KG1 (cell line): ENCODE measurements around the gene B4GALNT4.
"Not testable (repeated sequence)": the region's sequence is repeated elsewhere in the genome, so short reads cannot be mapped to it uniquely, and the experiment has no call there.

Source experiments
- DNase-seq: peaks from one replicate; lab custom pipeline; 2025; lab: John Stamatoyannopoulos, UW

B4GALNT4 gene

DNA sequence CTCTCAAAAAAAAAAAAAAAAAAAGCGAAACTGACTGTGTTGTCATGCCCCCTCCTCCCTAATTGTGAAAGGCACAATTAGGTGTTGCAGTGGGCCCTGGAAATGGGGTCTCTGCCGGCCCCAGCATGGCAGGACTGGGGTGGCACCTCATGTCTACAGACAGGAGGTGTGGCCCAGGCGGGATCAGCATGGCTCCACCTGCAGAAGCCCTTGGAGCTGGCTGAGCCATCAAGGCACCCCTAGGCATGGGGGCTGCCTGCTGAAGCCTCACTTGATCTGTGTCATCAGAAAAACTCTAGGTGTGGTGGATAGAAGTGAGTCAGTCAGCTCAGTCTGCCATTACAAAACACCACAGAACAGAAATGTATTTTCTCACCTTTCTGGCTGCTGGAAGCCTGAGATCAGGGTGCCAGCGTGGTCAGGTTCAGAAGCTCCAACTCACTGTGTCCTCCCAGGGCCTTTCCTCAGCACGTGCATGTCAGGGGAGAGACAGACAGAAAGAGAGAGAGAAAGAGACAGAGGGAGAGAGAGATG is 10.1 kb upstream of the B4GALNT4 start:
- DNase-seq, result no peak

GRCh38 chr11:360326-361280 is 8.7 kb upstream of the B4GALNT4 start:
- DNase-seq, result no peak

DNA sequence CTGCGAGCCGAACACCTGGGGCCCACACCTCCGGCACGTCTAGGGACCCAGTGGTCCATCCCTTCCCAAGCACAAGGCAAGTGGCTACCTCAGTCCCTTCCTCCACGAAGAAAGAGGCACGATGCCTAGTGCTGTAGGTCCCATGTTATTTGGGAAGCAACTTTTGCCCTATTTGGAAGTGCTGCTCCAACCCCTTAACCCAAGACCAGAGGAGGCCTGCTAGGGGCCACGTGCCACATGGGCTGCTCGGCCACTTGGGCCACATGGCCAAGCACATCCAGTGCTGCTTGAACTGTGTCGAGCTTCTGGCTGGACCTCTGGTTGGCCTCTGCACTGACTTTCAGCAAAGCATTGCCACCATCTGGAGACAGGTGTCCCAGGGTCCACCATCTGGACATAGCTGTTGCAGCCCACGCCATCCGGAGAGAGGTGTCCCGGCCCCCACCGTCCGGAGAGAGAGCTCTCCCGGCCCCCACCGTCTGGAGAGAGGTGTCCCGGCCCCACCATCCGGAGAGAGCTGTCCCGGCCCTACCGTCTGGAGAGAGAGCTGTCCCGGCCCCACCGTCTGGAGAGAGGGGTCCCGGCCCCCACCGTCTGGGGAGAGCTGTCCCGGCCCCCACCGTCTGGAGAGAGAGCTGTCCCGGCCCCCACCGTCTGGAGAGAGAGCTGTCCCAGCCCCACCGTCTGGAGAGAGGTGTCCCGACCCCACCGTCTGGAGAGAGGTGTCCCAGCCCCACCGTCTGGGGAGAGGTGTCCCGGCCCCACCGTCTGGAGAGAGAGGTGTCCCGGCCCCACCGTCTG is 6.5 kb upstream of the B4GALNT4 start:
- DNase-seq, result no peak

GRCh38 chr11:363443-363805 is 5.9 kb upstream of the B4GALNT4 start:
- not testable (repeated sequence) for DNase-seq

- no peak for DNase-seq
These were observed 5.1 kb upstream of the B4GALNT4 start for GRCh38 chr11:363948-364761.

DNA sequence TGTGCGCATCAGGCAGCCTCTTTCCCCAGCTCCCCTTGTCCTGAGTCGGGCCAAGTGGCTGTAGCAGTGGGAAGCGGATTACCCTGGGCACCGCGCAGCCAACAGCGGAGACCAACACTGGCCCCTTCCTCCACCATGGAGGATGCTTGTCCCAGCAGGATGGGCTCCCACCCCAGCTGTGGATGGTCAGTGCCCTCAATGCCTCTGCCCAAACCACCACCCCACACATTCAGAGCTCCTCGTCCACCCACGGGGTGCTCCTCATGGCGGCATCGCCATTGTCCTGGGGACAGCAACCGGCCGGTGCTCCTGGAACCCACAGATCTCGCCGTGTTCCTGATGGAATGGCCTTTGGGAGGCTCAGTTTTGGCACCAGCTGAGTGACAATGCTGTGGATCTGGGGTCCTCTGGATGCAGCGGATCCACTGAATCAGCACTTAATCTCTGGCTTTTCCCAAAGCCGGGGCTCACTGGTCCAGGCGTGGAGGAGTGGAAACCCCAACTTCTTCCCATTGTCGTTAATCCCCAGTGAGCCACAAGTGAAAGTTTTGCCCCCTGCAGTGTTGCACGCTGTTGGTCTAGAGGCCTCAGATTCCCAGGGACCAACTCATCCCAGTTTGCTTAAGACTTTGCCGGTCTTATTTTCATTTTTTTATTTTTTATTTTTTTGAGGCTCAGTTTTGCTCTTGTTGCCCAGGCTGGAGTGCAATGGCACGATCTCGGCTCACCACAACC is 4.1 kb upstream of the B4GALNT4 start:
- no peak for DNase-seq

- DNase-seq, result no peak
These were observed 3.5 kb upstream of the B4GALNT4 start for GRCh38 chr11:365831-366230.

DNA sequence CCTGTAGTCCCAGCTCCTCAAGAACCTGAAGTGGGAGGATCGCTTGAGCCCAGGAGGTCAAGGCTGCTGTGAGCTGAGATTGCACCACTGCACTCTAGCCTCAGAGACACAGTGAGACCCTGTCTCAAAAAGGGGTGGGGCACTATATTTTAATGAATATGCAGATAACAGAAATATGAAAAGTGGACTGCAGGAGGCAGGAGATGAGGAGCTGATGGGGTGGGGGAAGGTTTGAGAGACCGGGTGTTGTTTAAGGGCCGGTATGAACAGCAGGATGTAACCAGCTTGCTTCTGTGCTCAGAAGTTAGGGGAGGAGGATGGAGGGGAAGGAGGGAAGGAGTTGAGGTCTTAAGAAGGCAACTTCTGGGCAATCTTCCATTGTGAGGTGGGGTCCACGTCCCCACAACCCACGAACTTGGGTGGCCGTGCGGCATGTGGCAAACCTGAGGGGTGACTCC is 1.3 kb upstream of the B4GALNT4 start:
- DNase-seq, result no peak

- no peak for DNase-seq
These were observed 624 bp upstream of the B4GALNT4 start for GRCh38 chr11:368414-369335.

- no peak for DNase-seq
These were observed 1.0 kb downstream of the B4GALNT4 start for GRCh38 chr11:370070-370941.

- no peak for DNase-seq
These were observed 1.8 kb downstream of the B4GALNT4 start for GRCh38 chr11:371051-371450.

GRCh38 chr11:371716-372590 is 2.7 kb downstream of the B4GALNT4 start:
- DNase-seq, result no peak

DNA sequence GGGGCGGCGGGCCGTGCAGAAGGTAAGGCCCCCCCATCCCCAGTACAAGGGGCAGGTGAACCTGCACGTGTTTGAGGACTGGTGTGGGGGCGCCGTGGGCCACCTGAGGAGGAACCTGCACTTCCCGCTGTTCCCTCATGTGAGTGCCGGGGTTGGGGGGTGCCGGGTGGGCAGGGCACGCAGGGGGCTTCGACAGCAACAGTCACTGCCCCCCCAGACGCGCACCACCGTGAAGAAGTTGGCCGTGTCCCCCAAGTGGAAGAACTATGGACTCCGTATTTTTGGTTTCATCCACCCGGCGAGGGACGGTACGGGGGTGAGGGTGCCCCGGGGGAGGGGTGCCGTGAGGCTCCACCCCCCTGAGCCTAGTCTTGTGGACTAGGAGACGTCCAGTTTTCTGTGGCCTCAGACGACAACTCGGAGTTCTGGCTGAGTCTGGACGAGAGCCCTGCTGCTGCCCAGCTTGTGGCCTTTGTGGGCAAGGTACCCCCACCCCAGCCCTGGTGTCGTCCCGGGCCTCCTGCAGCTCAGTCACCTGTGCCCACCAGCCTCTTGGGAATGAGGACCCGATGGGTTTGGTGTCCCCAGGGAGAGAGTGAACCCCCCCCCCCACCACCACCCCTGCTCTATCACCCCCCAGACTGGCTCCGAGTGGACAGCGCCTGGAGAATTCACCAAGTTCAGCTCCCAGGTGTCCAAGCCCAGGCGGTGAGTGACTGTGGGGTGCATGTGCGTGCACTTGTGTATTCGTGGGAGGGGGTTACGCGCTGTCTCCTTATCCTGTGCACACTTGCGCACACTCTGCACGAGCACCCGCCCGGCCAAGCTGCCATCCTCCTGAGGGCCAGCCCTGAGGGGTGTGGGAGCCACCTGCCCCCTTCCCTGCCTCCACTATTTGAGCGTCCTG is 3.8 kb downstream of the B4GALNT4 start:
- DNase-seq, result no peak

DNA sequence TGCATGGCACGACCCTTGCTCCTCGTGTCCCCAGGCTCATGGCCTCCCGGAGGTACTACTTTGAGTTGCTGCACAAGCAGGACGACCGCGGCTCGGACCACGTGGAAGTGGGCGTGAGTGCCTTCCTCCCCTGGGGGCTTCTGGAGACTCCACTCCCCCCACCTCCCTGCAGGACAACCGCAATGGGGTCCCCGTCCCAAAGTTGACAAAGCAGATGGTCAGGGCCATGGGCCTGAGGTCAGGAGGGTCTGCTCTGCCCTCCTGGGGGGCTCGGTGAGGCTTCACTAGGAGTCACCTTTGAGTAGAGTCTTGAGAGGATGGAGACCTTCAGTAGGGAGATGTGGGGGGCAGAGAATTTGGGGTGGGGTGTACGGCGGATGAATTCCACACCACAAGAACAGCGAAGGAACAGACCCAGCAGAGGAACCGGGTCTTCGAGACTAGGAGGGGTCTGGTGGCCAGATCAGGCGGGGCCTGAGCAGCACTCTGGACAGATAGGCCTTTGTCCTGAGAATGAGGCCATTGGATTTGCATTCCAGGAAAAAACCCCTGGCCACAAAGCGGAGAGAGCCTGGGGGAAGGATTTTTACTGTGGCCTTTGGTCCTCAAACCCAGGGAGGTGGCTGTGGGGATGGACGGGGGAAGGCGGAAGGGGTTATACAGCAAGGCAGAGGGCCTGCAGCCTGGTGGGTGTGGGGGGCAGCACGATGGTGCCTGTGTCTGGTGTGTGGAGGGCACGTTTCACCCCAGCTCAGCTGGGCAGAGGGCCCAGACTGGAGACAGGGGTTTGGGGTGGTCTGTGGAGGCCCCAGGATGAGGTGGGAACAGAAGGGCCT is 4.6 kb downstream of the B4GALNT4 start:
- DNase-seq, result no peak

DNA sequence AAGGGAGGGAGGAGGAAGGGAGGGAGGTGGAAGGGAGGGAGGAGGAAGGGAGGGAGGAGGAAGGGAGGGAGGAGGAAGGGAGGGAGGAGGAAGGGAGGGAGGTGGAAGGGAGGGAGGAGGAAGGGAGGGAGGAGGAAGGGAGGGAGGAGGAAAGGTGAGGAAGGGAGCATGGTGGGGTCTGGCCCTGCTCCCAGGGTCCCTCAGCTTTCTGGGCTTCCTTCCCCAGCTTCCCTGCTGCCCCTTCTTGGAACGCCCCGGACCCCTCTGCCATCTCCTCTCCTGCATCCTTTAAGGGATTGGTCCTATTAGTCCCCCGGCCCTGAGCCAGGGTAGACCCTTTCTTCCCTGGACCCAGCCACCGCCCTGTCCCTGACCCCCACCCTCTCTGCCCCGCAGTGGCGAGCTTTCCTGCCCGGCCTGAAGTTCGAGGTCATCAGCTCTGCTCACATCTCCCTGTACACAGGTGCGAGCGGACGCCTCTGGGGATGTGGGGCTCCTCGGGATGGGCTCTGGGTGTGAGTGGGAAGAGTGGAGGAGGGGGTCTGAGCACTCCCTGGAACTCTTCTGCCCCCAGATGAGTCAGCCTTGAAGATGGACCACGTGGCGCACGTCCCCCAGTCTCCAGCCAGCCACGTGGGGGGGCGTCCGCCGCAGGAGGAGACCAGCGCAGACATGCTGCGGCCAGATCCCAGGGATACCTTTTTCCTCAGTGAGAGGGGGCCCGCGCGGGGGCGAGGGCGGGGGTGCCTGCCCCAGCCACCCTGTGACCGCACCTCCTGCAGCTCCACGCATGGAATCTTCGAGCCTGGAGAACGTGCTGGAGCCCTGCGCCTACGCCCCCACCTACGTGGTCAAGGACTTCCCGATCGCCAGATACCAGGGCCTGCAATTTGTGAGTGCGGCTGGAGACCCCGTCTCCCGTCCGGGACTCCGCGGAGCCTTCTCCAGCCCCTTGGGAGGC is 6.0 kb downstream of the B4GALNT4 start:
- no peak for DNase-seq
